Cardiac septum (tissue), 1 donor: ENCODE results near the gene LGALS3BP. TPM values are rescaled to one million over a fixed set of nuclear protein-coding genes. Genes with fewer than 3 reads are reported as not detected.
A peak's percentile ranks its signal among the peaks of the same experiment; 100 is the strongest.

Experiments
- DNase-seq: peaks from one replicate; pipeline ENCODE4 v3.0.0-alpha.2; 2020; ENCODE audit warnings: low spot score
- intact Hi-C: fragments of 100-400 bp; cut with DNase I; formaldehyde crosslinking; loops from one replicate; pipeline ENCODE4 v1.14.0; 2022
- total RNA-seq: library from RNA; stranded (reverse); fragmentation: NEBNext Ultra II Directional; extraction: Animal tissue kit (Norgen Biotek cat#: 25700); gene quantifications from one replicate; pipeline ENCODE4 v1.2.1, GENCODE V29; 2021
- donor health status: DM: no; HTN: no; CAD: no.

LGALS3BP gene
- total RNA-seq, 1 donor from 2014 or later = 312 TPM

- intact Hi-C loops = no loop called here
Measured at GRCh38 chr17:79002291-79002690, 22.6 kb upstream of the LGALS3BP start.

GRCh38 chr17:79001190-79002020 lies 21.7 kb upstream of the LGALS3BP start:
- intact Hi-C loops = no loop called here
- DNase-seq = peak; percentile 73

More at GRCh38 chr17:79002291-79002690, 22.6 kb upstream of the LGALS3BP start:
- peak; percentile 47 for DNase-seq

- intact Hi-C loops = no loop called here
- peak; percentile 62 for DNase-seq
Measured at GRCh38 chr17:79000396-79001189, 20.9 kb upstream of the LGALS3BP start.

- peak; percentile 46 for DNase-seq
- intact Hi-C loops = no loop called here
Measured at GRCh38 chr17:78999947-79000395, 20.2 kb upstream of the LGALS3BP start.

- intact Hi-C loops = no loop called here
- DNase-seq = no peak
Measured at GRCh38 chr17:78999056-78999768, 19.5 kb upstream of the LGALS3BP start.

GRCh38 chr17:78998311-78999055 lies 18.8 kb upstream of the LGALS3BP start:
- peak; percentile 81 for DNase-seq
- intact Hi-C loops = loop anchor here (1.0 kb wide), 1 partner anchor 27 kb away; no protein-coding TSS in a partner anchor

GRCh38 chr17:78997881-78998280 lies 18.2 kb upstream of the LGALS3BP start:
- intact Hi-C loops = loop anchor here (1.0 kb wide), 1 partner anchor 27 kb away; no protein-coding TSS in a partner anchor
- DNase-seq = peak; percentile 74

- intact Hi-C loops = no loop called here
- DNase-seq = peak; percentile 44
Measured at GRCh38 chr17:78997231-78997741, 17.6 kb upstream of the LGALS3BP start.

GRCh38 chr17:78996781-78997201 lies 17.1 kb upstream of the LGALS3BP start:
- DNase-seq = peak; percentile 71
- intact Hi-C loops = no loop called here

GRCh38 chr17:78995761-78996451 lies 16.2 kb upstream of the LGALS3BP start:
- intact Hi-C loops = no loop called here
- peak; percentile 70 for DNase-seq

- peak; percentile 72 for DNase-seq
- intact Hi-C loops = no loop called here
Measured at GRCh38 chr17:78995022-78995760, 15.5 kb upstream of the LGALS3BP start.

GRCh38 chr17:78993981-78994671 lies 14.4 kb upstream of the LGALS3BP start:
- peak; percentile 63 for DNase-seq
- intact Hi-C loops = no loop called here

- intact Hi-C loops = no loop called here
- DNase-seq = peak; percentile 73
Measured at GRCh38 chr17:78993241-78993956, 13.7 kb upstream of the LGALS3BP start.

GRCh38 chr17:78992542-78993212 lies 13.0 kb upstream of the LGALS3BP start:
- intact Hi-C loops = no loop called here
- peak; percentile 43 for DNase-seq

- DNase-seq = peak; percentile 35
- intact Hi-C loops = no loop called here
Measured at GRCh38 chr17:78991906-78992532, 12.3 kb upstream of the LGALS3BP start.
